GM18868 (cell line): ENCODE data around the gene SNN.

Experiments
- ATAC-seq: cut with Tn5 transposase; IDR thresholded peaks from one replicate; pipeline ENCODE4 v1.9.1; 2021; ENCODE audit warnings: mild to moderate bottlenecking, moderate library complexity; ENCODE audit not compliant: unreplicated experiment

The SNN gene

GRCh38 chr16:11666103-11667055, 1.9 kb upstream of the SNN start:
- ATAC-seq, result no peak

DNA sequence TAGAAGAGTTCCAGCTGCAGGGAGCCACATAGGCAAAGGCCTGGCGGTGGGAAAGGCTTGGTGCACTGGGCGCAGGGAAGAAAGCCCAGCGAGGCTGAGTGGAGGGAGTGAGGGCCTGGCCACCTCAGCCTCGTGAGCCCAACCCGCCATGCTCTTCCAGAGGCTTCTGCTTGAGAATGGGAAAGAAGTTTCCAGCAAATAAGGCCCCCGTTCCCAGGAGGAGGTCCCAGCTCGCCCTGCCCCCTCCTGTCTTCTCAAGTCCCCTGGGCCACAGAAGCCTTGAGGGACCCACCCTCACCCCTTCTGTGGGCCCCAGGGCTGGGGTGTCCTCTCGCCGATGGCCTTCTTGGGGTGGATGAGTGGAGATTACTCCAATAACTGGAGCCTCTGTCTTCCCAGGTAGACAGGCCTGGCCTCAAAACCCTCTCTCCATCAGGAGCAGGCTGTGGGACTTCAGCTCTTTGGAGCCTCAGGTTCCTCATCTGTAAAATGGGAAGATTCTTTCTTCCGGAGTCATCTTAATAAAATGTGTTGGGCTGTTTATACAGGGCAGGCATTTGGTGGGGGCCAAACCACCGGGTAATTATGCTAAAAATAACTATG, 933 bp upstream of the SNN start:
- no peak for ATAC-seq

GRCh38 chr16:11668623-11669379, 546 bp downstream of the SNN start:
- ATAC-seq, result no peak

- ATAC-seq, result no peak
Measured at GRCh38 chr16:11669380-11670146, 1.3 kb downstream of the SNN start.

DNA sequence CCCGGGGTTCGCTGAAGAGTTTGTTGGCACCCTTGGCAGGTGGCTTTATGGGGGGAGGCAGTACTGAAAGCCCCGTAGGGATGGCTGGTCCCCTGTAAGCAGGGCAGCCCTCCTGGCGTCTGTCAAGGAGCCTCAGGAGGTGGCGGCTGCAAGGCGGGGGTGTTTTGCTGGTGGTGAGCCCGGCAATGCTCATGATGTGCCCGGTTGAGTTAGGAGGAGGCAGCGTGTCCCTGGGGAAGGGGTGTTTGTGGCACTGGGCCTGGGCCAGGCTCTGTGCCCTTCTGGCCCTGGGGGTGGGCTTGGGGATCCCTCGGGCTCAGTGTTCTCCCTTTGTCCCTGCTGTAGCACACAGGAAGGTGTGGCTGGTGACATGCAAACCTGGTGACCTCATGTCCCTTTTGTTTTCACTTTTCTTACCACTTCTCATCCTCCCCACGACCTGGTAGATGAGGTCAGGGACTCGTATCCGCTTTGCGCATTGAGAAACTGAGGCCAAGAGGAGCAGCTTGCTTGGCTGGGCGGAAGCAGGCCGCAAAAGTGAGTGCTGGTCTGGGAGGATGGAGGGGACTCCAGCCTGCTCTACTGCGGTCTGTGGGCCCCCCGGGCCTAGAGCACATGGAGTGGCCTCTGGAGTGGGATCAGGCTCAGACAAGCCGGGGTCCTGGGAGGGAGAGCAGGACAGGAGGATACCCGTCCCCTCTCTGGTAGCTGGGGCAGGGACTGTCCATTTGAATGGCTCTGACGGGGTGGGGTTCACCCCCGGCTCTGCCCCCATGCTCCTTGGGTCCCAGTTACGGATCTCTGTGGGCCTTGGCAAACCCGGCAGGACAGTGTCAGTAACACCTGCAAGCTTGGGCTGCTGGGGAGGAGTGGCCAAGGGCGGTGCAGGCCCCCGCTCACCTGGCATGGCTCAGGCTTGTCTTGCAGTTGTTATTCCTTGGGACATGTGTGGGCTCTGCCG, 2.2 kb downstream of the SNN start:
- no peak for ATAC-seq

DNA sequence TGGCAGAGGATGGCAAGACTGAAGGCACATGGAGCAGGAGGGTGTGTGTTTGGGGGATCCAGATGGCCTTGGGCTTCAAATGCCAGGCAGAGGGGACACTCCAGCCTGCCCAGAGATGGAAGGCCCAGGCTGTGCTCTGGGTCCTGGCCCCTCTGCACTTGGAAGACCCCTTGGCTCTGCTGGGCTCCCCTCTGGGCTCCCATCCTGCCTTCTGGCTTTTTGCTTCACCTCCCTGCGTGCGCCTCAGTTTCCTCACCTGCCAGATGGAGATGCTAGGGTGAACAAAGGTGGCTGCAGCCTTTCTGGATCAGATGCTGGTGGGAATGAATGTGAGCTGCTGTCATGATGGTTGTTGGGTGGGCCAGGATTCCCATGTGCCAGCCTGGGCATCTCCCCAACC, 3.0 kb downstream of the SNN start:
- no peak for ATAC-seq

DNA sequence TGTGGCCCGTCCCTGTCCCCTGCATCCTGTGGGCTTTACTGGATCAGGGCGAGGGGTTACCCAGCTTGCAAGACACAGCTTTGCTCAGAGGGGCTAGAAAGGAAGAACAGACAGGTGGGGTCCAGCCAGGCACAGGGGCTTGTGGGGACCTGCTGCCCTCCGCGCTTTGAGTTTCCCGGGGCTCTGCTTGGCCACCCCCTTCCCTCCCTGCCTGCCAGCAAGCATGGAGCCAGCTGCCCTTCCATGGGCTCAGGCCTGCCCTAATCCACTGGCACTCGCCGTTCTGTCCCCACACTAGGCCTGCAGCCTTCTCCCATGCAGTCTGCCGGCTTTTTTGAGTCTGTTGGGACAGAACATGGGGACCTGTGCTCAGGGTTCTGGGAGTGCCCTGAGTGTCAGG, 3.4 kb downstream of the SNN start:
- ATAC-seq, result no peak

- ATAC-seq, result no peak
Measured at GRCh38 chr16:11672206-11673090, 4.2 kb downstream of the SNN start.

GRCh38 chr16:11673091-11674000, 5.1 kb downstream of the SNN start:
- ATAC-seq, result no peak

DNA sequence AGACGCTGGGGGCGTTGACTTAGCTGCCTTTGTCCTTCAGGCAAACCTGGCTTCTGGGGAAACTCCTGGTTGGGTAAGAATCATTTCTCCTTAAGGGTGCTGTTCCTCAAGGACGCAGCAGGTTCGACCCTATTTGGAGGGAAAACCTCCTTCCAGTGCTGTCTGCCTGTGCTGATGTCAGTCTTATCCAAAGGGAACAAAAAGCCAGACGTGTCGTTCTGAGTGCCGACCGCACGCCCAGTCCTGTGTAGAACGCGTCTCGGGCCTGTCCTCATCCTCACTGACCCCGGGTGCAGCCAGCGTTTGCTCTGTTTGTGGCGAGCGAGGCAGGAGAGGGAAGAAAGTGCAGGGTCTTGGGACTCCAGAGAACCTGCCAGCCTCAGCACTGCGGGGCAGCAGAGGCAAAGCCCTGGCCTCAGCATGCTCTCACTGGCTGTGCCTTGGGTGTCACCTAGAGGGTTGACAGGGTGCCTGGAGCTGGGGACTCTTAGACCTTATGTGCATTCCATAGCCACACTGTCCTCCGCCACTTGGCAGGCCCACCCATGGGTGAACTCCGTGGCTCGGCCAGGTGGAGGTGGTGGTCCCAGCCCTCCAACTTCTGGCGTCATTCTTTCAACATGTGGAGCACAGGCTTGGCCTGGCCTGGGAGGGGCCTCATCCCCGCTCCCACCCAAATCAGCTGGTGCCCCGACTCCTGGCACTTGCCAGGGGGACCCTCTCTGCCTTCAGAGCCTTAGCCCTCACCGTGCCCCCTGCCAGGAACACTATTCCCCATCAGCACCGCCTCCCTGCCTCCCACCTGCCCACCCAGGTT, 6.0 kb downstream of the SNN start:
- no peak for ATAC-seq

- no peak for ATAC-seq
Measured at GRCh38 chr16:11674818-11675560, 6.7 kb downstream of the SNN start.

- ATAC-seq, result no peak
Measured at GRCh38 chr16:11675561-11676511, 7.6 kb downstream of the SNN start.

DNA sequence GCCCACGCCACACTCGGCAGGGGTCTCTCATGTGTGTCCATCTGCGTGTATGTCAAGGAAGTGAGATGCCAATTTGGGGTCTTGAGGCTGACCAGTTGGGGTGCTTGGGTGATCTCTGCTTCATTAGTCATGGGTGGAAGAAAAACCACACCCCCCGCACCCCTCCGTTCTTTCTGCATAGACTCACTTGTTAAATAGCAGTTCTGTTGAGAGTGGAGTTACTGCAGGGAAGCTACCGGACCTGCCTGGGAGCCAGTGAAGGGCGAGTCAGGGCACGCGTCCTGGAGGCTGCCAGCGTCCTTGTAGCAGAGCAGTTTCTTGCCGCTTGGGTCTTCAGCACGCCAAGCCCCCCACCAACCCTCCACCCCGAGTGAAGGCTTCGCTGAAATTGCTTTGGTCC, 8.5 kb downstream of the SNN start:
- ATAC-seq, result no peak

DNA sequence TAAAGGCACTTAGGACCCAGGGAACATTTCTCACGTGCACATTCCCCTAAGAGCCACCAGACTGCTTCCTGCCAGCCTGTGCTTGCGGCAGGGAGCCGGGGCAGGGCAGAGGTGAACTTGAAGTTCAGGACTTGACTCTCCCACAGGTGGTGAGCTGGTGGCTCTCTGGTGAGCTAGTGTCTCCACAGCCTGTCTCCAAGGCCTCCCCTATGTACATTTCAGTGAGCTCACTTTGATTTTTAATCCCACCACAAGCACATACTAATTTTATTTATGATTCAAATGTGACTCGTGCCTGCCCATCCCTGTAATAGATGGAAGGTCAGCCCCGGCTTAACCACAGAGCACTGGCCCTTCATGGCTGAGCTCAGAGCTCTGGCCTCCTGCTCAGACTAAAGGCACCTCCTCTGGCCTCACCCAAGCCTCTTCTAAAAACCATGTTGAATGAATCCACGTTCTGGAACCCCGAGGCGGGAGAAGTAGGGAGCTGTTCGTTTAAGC, 9.2 kb downstream of the SNN start:
- ATAC-seq, result no peak
